ENCODE results near the gene NR6A1. TPM values are rescaled to one million over a fixed set of nuclear protein-coding genes. Genes with fewer than 3 reads are reported as not detected.

NR6A1 gene
- total RNA-seq, 1 donor from 2014 or later, result 4.0 TPM

DNA sequence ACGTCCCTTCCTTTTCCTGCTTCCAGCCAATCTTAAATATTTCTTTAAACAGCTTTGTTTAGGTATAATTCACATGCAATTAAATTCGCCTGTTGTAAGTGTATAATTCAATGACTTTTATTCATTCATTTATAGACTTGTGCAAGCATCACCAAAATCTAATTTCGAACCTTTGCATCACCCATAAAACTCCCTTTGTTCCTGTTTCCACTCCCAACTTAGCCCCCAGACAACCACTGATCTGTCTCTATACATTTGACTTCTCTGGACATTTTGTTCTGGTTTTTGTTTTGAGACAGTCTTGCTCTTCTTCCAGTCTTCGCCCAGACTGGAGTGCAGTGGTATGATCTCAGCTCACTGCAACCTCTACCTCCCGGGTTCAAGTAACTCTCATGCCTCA is 71.5 kb downstream of the NR6A1 start:
- Histone ChIP-seq H3K9me3 (no peaks in the 10 kb centered on the region), H3K27me3 (no peaks in the 10 kb centered on the region), H3K36me3 (no peaks in the 10 kb centered on the region), H3K27ac (no peak overlapping the region), H3K4me1 (no peaks in the 10 kb centered on the region), H3K4me3 (no peak overlapping the region)
- DNase-seq, result no peak
- intact Hi-C loops (cut with DNase I), result no loop called here
- TF ChIP-seq, protein P1, sequence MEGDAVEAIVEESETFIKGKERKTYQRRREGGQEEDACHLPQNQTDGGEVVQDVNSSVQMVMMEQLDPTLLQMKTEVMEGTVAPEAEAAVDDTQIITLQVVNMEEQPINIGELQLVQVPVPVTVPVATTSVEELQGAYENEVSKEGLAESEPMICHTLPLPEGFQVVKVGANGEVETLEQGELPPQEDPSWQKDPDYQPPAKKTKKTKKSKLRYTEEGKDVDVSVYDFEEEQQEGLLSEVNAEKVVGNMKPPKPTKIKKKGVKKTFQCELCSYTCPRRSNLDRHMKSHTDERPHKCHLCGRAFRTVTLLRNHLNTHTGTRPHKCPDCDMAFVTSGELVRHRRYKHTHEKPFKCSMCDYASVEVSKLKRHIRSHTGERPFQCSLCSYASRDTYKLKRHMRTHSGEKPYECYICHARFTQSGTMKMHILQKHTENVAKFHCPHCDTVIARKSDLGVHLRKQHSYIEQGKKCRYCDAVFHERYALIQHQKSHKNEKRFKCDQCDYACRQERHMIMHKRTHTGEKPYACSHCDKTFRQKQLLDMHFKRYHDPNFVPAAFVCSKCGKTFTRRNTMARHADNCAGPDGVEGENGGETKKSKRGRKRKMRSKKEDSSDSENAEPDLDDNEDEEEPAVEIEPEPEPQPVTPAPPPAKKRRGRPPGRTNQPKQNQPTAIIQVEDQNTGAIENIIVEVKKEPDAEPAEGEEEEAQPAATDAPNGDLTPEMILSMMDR (IDR thresholded peaks at IDR 0.05), result no peak
- ATAC-seq, result no peak

DNA sequence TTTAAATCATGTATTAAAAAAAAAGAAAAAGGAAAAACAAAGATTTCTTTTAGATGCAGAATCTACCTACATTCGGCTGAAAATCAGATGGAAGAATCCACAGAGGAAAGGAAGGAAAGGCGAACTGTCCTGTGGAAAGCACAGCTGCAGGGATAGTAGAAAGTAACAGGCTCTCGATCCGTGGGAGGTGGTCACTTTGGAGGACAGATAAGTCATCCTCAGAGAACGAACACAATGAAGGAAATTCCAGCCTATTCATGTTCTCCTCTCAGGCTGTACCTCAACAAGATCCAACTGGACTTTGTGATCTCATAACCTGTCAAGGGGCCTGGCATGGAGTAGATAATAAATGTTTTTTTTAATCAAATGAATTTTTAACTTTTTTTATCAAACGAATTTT is 72.8 kb downstream of the NR6A1 start:
- no peaks in the 10 kb centered on the region for H3K4me1 ChIP-seq
- ATAC-seq, result no peak
- TF ChIP-seq, protein P1 (IDR thresholded peaks at IDR 0.05), result no peak
- intact Hi-C loops (cut with DNase I), result no loop called here
- no peak for DNase-seq
- H3K27me3 ChIP-seq, result no peaks in the 10 kb centered on the region
- H3K9me3 ChIP-seq, result no peaks in the 10 kb centered on the region
- no peaks in the 10 kb centered on the region for H3K36me3 ChIP-seq
- no peak overlapping the region for H3K27ac ChIP-seq
- no peak overlapping the region for H3K4me3 ChIP-seq

DNA sequence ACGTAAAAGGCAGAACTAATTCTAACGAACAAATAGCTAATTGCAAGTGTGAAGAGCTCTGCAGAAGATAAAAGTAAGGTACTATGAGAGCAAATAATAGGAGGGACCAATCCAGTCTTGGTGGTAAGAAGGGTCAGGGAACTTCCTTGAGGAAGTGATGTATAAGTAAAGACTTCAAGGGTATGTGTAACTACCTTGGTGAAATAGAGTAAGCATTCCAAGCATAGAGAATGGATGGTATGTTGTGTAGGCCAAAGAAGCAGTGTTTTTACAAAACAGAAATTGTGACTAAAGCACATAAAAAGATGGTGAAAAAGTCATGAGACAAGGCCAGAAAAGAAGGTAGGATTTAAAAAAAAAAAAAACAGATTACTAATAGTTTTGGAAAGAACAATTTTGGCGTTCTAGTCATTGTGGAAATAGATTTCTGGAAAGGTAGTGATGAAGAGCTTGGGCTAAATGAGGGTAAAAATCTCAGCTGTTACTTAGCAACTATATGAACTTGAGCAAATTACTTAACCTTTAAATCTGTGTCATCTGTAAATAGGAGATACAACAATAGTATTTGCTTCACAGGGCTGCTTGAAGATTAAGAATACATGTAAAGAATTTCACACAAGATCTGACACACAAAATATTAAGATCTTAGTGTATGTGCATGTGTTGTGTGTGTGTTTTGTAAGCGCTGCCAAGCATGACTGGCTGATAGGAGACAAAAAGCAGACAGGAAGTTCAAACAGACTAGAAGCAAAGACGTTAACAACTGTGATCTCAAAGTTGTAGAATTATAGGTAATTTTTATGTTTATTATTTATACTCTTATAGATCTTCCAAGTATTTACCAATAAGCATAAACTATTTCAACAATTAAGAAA is 73.5 kb downstream of the NR6A1 start:
- H3K4me3 ChIP-seq, result no peak overlapping the region
- intact Hi-C loops (cut with DNase I), result no loop called here
- ATAC-seq (no peak), DNase-seq (no peak)
- no peaks in the 10 kb centered on the region for H3K27me3 ChIP-seq
- no peaks in the 10 kb centered on the region for H3K4me1 ChIP-seq
- TF ChIP-seq, protein P1 (IDR thresholded peaks at IDR 0.05), result no peak
- no peaks in the 10 kb centered on the region for H3K9me3 ChIP-seq
- no peak overlapping the region for H3K27ac ChIP-seq
- H3K36me3 ChIP-seq, result no peaks in the 10 kb centered on the region

DNA sequence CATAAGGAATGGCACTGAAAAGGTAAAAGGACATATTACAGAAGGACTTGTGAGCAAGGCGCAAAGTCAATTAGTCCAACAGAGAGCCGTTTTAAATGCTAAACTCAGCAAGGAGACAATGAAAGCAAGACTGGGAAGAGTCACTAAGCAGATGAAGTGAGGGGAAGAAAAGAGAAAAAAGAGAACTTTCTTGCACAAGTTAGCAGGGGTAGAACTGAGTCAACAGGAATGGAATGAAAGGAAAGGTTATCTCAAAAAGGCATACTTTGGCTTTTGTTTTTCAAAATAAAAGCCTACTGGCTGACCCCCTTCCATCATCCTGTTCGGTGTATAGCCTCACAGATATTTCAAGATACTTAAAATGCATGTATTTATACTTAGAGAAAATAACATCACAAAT is 75.0 kb downstream of the NR6A1 start:
- TF ChIP-seq, protein P1 (IDR thresholded peaks at IDR 0.05), result no peak
- ATAC-seq (no peak), DNase-seq (no peak)
- Histone ChIP-seq H3K36me3 (no peaks in the 10 kb centered on the region), H3K9me3 (no peaks in the 10 kb centered on the region), H3K4me3 (no peak overlapping the region), H3K27ac (no peak overlapping the region), H3K4me1 (no peaks in the 10 kb centered on the region), H3K27me3 (no peaks in the 10 kb centered on the region)
- intact Hi-C loops (cut with DNase I), result no loop called here

DNA sequence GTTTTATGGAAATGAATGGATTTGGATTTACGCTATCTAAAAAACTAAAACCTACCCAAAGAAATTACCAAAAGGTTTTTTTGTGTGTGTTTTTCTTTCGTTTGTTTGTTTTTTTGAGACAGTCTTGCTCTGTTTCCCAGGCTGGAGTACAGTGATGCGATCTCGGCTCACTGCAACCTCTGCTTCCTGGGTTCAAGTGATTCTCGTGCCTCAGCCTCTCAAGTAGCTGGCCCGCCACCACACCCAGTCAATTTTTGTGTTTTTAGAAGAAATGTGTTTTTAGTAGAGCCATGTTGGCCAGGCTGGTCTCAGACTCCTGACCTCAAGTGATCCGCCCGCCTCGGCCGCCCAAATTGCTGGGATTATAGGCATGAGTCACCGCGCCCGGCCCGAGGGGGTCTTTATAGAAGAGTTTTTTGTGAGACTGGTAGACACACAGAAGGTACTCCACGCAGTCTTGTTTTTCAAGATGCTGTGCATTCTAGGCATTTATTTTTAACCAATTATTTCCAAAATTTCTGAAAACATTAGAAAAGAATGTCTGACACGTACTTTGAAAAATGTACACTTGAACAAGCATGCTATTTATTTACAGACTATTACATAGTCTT is 75.7 kb downstream of the NR6A1 start:
- intact Hi-C loops (cut with DNase I), result no loop called here
- Histone ChIP-seq H3K27me3 (no peaks in the 10 kb centered on the region), H3K9me3 (no peaks in the 10 kb centered on the region), H3K27ac (no peak overlapping the region), H3K36me3 (no peaks in the 10 kb centered on the region), H3K4me1 (no peaks in the 10 kb centered on the region), H3K4me3 (no peak overlapping the region)
- DNase-seq (no peak), ATAC-seq (no peak)
- TF ChIP-seq, protein P1 (IDR thresholded peaks at IDR 0.05), result no peak

Data from upper lobe of right lung (tissue), 1 donor.